GM19023 (cell line): ENCODE data around the gene ARHGAP25.
"Not testable (repeated sequence)": the region's sequence is repeated elsewhere in the genome, so short reads cannot be mapped to it uniquely, and the experiment has no call there.

Experiments used
- ATAC-seq: cut with Tn5 transposase; IDR thresholded peaks from one replicate; pipeline ENCODE4 v1.9.1; 2021; ENCODE audit warnings: mild to moderate bottlenecking, moderate library complexity; ENCODE audit not compliant: unreplicated experiment

ARHGAP25 gene

GRCh38 chr2:68791914-68792313 is 57.3 kb downstream of the ARHGAP25 start:
- ATAC-seq, result no peak

- no peak for ATAC-seq
Measured at GRCh38 chr2:68792751-68793150, 58.1 kb downstream of the ARHGAP25 start.

GRCh38 chr2:68796295-68796905 is 61.8 kb downstream of the ARHGAP25 start:
- ATAC-seq, result no peak

GRCh38 chr2:68798569-68798968 is 64.0 kb downstream of the ARHGAP25 start:
- ATAC-seq, result no peak

GRCh38 chr2:68799140-68800026 is 64.8 kb downstream of the ARHGAP25 start:
- ATAC-seq, result no peak

- ATAC-seq, result no peak
Measured at GRCh38 chr2:68800027-68800401, 65.4 kb downstream of the ARHGAP25 start.

- no peak for ATAC-seq
Measured at GRCh38 chr2:68800517-68800916, 65.9 kb downstream of the ARHGAP25 start.

- ATAC-seq, result not testable (repeated sequence)
Measured at GRCh38 chr2:68802161-68802560, 67.5 kb downstream of the ARHGAP25 start.

GRCh38 chr2:68805025-68805424 is 70.4 kb downstream of the ARHGAP25 start:
- ATAC-seq, result no peak

- ATAC-seq, result no peak
Measured at GRCh38 chr2:68806511-68807109, 72.0 kb downstream of the ARHGAP25 start.

- ATAC-seq, result no peak
Measured at GRCh38 chr2:68807821-68808266, 73.2 kb downstream of the ARHGAP25 start.

- no peak for ATAC-seq
Measured at GRCh38 chr2:68809324-68810240, 75.0 kb downstream of the ARHGAP25 start.

GRCh38 chr2:68811364-68811763 is 76.8 kb downstream of the ARHGAP25 start:
- ATAC-seq, result no peak

GRCh38 chr2:68812251-68812650 is 77.6 kb downstream of the ARHGAP25 start:
- ATAC-seq, result no peak

- ATAC-seq, result no peak
Measured at GRCh38 chr2:68813596-68813995, 79.0 kb downstream of the ARHGAP25 start.

GRCh38 chr2:68817306-68817705 is 82.7 kb downstream of the ARHGAP25 start:
- no peak for ATAC-seq

- ATAC-seq, result no peak
Measured at GRCh38 chr2:68819556-68819955, 84.9 kb downstream of the ARHGAP25 start.

GRCh38 chr2:68822207-68822872 is 87.7 kb downstream of the ARHGAP25 start:
- no peak for ATAC-seq

GRCh38 chr2:68824831-68825230 is 90.2 kb downstream of the ARHGAP25 start:
- ATAC-seq, result no peak

GRCh38 chr2:68825866-68826265 is 91.3 kb downstream of the ARHGAP25 start:
- ATAC-seq, result no peak
